Esophagus (tissue), 2 donors: ENCODE measurements around the gene FANCC. TPM values are rescaled to one million over a fixed set of nuclear protein-coding genes. Genes with fewer than 3 reads are reported as not detected.

Experiments used
- H3K27ac ChIP-seq, 2 donors: one replicate each; pipeline ENCODE4 v1.5.1; 2013; ENCODE audit warnings: low read depth in 2 of 2, mild to moderate bottlenecking in 2 of 2, inconsistent platforms in 1 of 2, low read length in 1 of 2, moderate library complexity in 1 of 2
- H3K27me3 ChIP-seq, 2 donors: one replicate each; pipeline ENCODE4 v1.6.1; 2013; ENCODE audit warnings: low read length in 2 of 2, control low read depth in 1 of 2, mild to moderate bottlenecking in 1 of 2; ENCODE audit not compliant: insufficient read depth in 2 of 2, control insufficient read depth in 1 of 2
- H3K36me3 ChIP-seq, 2 donors: one replicate each; pipeline ENCODE4 v1.6.1; 2013; ENCODE audit warnings: low read length in 1 of 2; ENCODE audit not compliant: control insufficient read depth in 2 of 2, insufficient read depth in 2 of 2
- H3K4me1 ChIP-seq, 2 donors: one replicate each; pipeline ENCODE4 v1.6.1; 2013; ENCODE audit warnings: low read length in 1 of 2; ENCODE audit not compliant: control insufficient read depth in 2 of 2, insufficient read depth in 2 of 2
- H3K4me3 ChIP-seq, 2 donors: one replicate each; pipeline ENCODE4 v1.5.1; 2013; ENCODE audit warnings: low read length in 2 of 2, mild to moderate bottlenecking in 2 of 2, low read depth in 1 of 2, moderate library complexity in 1 of 2
- H3K9me3 ChIP-seq, 2 donors: one replicate each; pipeline ENCODE4 v1.6.1; 2013; ENCODE audit warnings: mild to moderate bottlenecking in 2 of 2, low read depth in 1 of 2, low read length in 1 of 2, moderate library complexity in 1 of 2; ENCODE audit not compliant: control insufficient read depth in 2 of 2, insufficient read depth in 1 of 2
- WGBS, 2 donors: extraction: QIAGEN DNeasy Blood & Tissue Kit; methylation state at CpG; one replicate each; pipeline ENCODE4 v1.1.7; 2013; 5-methylcytosine and 5-hydroxymethylcytosine counted together
- polyA plus RNA-seq, 2 donors: library from polyadenylated mRNA; stranded (reverse); fragments of 200-250 nt; gene quantifications; one replicate each; pipeline ENCODE4 v1.2.3, GENCODE V29; 2013
- donor health status: healthy with polysubstance abuse.
- donor health status: Bipolar disorder and iron deficiency.

The FANCC gene
- polyA plus RNA-seq, 2 donors = 2.5 to 3.6 TPM

DNA sequence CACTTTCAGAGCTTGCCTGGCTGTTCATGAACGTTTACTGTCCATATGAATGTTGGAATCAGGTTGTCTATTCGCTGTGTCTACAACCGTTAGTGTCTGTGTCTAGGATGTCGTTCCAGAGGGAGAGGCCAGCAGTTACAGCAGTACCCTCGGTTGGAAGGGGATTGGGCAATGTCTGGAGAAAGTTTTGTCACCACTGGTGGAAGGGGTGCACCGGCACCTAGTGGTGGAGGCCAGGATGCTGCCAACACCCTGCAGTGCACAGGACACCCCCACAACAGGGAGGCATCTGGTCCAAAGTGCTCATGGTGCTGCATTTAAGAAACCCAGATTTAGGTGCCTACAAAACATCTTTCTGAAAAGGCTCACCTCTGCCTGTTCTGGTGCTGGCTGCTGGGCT lies 220.7 kb downstream of the FANCC start:
- no peak overlapping the region for H3K4me3 ChIP-seq
- peaks cover 14 to 37% of the 10 kb centered on the region in 2 donors for H3K4me1 ChIP-seq
- H3K9me3 ChIP-seq = no peaks in the 10 kb centered on the region
- H3K27me3 ChIP-seq = no peaks in the 10 kb centered on the region
- H3K27ac ChIP-seq = no peak overlapping the region
- 72 to 76% methylated on average over 6 of the region's 6 CpGs for WGBS, 2 donors
- H3K36me3 ChIP-seq = peaks cover 0 to 8% of the 10 kb centered on the region in 2 donors

DNA sequence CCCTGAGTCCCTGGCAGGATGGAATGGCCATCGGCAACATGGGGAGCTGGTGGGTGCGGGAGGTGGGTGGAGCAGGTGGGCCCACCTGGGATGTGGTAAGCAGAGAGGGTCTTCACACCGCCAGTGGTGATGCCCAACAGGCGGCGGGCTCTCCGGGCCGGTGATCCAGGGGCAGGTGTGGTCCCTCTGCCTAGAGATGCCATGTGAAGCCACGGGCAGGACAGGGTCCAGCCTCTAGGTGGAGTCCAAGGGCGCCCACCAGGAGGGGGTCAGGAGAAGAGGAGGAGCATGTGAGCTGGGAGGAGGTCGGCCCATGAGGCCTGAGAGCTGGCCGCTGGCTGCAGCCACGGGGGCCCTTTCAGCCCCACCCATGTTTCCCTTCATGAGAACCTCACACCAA lies 221.1 kb downstream of the FANCC start:
- Histone ChIP-seq H3K9me3 (no peaks in the 10 kb centered on the region), H3K27me3 (no peaks in the 10 kb centered on the region), H3K4me3 (no peak overlapping the region), H3K27ac (peak overlapping the region in 1 of 2 donors; percentile 11), H3K4me1 (peaks cover 16 to 37% of the 10 kb centered on the region in 2 donors), H3K36me3 (peaks cover 0 to 8% of the 10 kb centered on the region in 2 donors)
- WGBS, 2 donors = 96% methylated on average over 12 of the region's 12 CpGs

DNA sequence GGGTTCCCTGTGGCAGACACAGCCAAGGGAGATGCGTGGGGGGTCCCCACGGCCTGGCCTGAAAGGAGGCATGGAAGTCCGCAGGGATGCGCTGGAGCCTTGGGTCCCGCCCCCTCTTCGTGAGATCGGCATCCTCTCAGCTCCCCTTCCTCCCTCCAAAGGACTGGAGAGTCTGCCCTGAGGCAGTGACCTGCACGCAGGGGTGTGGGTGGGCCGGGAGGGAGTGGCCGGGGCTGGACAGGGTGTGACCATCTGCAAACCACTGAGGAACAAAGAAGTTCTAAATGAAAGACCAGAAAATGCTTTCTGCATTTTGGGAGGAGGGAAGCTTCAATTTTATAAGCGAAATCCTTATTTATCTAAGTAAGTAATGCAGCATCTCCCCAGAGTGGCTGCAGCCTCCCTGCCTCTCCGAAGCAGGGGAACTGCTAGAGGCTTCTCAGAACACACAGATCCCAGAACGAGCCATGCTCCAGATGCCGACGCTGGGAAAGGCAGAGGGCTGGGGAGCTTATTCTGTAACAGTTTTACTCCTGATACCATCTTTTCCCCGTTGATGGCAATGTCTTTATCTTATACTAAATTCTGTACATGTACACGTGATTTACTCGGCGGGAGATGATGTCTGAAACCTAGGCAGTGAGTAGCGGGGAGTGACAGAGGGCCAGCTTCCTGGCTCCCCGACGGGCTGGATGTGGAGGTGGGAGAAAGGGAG lies 221.7 kb downstream of the FANCC start:
- Histone ChIP-seq H3K9me3 (no peaks in the 10 kb centered on the region), H3K36me3 (peaks cover 0 to 8% of the 10 kb centered on the region in 2 donors), H3K4me1 (peaks cover 20 to 39% of the 10 kb centered on the region in 2 donors), H3K27me3 (no peaks in the 10 kb centered on the region), H3K4me3 (no peak overlapping the region), H3K27ac (peak overlapping the region; percentile 27 to 56)
- 77 to 79% methylated on average over 22 of the region's 22 CpGs for WGBS, 2 donors

DNA sequence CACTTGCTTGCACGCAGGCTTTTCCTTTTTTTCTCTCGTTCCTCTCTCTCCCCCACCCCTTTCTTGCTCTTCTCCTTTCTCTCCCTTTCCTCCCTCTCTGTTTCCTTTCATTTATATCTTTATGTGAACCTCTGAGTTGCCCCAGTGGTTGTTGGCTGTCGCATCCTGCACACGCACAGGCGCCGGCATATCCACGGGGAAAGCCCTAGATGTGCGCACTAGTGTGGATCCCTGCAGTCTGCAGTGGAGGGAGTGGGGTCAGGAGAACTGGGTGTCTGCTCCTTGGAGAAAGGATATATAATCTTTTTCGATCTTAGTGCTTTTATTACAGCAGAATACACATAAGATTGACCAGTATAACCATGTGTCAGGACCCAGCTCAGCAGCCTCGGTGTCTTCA lies 223.5 kb downstream of the FANCC start:
- Histone ChIP-seq H3K27ac (peak overlapping the region in 1 of 2 donors; percentile 51), H3K36me3 (peaks cover 0 to 12% of the 10 kb centered on the region in 2 donors), H3K9me3 (no peaks in the 10 kb centered on the region), H3K27me3 (no peaks in the 10 kb centered on the region), H3K4me3 (no peak overlapping the region), H3K4me1 (peaks cover 22 to 43% of the 10 kb centered on the region in 2 donors)
- 81 to 89% methylated on average over 10 of the region's 10 CpGs for WGBS, 2 donors

DNA sequence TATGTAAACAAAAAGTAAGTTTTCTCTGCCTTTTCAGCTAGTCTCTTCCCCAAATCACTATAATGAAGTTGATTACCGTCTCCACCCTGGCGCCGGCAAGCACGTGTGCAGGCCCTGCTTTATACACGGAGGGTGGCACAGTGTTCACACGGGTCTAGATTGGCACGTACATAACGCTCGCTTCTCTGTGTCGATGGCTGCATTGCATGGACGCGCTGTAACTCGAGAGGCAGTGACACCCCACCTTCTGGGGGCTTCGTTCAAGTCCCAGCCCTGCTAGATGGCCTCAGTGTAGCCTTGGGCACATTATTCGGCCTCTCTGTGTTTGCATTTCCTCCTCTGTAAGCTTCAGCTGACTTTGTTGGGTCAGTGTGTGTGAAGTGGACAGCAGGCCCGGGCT lies 223.9 kb downstream of the FANCC start:
- Histone ChIP-seq H3K9me3 (no peaks in the 10 kb centered on the region), H3K36me3 (peaks cover 0 to 15% of the 10 kb centered on the region in 2 donors), H3K4me1 (peaks cover 22 to 47% of the 10 kb centered on the region in 2 donors), H3K27ac (peak overlapping the region; percentile 34 to 94), H3K4me3 (no peak overlapping the region), H3K27me3 (no peaks in the 10 kb centered on the region)
- WGBS, 2 donors = 82 to 83% methylated on average over 16 of the region's 16 CpGs

DNA sequence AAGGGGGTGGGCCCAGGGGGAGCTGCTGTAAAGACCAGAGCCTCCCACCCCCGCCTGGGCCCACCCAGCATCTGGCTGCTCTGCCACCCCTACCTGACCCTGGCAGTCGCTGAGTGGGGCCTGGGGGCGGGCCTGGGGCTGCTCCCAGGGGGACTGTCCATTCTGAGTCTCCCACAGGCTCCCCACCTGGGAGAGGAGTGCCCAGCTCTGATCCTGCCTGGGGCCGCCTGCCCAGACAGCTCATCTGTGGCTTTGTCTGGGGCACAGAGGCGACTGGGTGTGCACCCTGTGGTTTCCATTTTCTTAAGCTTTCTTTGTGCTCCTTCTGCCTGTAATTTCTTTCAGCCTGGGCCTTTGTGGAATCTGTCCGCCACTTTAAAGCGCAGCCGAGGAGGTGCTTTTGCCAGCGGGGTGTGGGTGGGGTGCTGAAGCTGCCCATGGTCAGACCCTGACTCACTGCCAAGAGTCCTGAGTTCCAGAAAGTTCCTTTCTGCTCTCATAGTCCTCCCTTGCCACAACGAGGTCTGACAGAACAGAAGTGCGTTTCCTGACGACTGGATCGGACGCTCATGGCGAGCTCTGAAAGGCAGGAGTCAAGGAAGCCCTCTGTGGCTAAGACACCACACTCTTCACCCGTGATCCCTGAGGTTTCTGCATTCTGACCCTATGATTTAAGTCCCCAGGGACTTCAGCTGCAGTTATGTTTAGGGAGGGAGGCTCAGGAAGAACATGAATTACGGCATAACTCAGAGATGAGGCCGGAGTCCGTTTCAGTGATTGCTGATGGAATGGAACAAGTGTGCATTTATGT lies 225.0 kb downstream of the FANCC start:
- H3K4me3 ChIP-seq = no peak overlapping the region

DNA sequence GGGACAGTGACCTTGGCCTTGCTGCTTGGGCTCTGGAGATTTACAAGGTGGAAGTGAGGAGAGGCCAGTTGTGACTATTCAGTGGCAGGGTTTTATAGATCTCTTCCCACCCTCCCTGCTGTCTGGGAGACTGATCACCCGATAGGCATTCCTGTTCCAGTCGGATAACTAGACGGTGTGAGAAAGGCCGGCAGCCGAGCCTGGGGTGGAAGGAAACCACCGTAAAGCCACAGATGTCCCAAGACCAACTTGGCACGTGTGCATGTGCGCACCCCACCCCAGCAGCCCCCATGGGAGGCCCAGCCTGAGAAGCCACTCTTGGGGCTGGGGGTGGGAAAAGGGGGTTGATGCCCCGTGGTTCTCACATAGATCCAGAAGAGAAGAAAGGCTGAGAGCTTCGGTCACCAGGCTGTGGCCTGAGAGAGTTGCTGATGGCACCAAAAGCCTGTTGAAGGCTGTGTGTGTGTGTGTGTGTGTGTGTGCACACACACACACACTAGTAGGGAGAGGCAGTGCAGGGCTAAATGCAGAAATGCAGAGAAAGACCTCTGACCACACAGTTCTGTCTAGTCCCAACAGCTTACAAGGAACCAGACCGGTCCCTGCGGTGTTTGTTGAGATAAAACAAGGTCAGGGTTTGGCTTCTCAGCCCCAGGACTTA lies 225.8 kb downstream of the FANCC start:
- H3K36me3 ChIP-seq = peaks cover 0 to 9% of the 10 kb centered on the region in 2 donors

More for the DNA sequence above, 225.0 kb downstream of the FANCC start:
- WGBS, 2 donors = 30 to 42% methylated on average over 19 of the region's 19 CpGs
- Histone ChIP-seq H3K27me3 (no peaks in the 10 kb centered on the region), H3K4me1 (peaks cover 19 to 52% of the 10 kb centered on the region in 2 donors), H3K9me3 (no peaks in the 10 kb centered on the region), H3K36me3 (peaks cover 0 to 15% of the 10 kb centered on the region in 2 donors), H3K27ac (peak overlapping the region; percentile 88 to 94)

DNA sequence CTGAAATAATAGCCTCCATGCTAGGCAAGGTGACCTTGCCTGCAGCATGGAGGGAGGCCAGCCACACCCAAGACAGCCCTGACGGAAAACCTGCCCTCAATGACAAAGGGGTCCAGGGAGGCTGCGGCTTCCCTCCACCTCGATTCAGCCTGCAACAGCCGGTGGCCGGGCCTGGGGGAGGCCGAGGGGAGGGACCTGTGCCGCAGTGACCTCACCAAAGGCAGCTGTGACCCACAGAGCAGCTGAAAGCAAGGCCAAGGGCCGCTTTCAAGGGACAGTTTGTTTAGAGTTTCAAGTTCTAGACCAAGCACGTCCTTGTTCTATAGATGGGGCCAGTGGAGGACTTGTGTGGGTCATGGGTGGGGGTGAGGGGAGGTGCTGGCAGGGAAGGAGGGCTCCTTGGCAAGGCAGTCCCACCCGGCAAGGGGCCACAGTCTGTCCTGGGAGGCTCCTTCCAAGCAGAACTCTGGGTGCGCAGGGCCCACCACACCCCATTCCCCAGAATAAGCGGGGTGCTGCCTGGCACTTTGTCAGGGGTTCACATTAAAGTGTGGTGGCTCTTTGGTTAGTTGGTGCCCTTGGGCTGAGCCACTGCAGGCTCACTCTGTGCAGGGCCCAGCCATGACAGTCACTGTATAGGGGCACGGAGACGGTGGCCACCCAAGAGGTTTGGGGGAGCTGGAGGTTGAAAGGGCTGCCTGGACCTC lies 226.5 kb downstream of the FANCC start:
- H3K36me3 ChIP-seq = peaks cover 0 to 14% of the 10 kb centered on the region in 2 donors
- 43 to 54% methylated on average over 14 of the region's 14 CpGs for WGBS, 2 donors
- H3K27ac ChIP-seq = peak overlapping the region; percentile 88 to 94

More for the DNA sequence above, 225.8 kb downstream of the FANCC start:
- Histone ChIP-seq H3K27me3 (no peaks in the 10 kb centered on the region), H3K4me1 (peaks cover 19 to 53% of the 10 kb centered on the region in 2 donors), H3K27ac (peak overlapping the region; percentile 88 to 94), H3K9me3 (no peaks in the 10 kb centered on the region), H3K4me3 (no peak overlapping the region)
- 25 to 35% methylated on average over 12 of the region's 12 CpGs for WGBS, 2 donors

More for the DNA sequence above, 226.5 kb downstream of the FANCC start:
- peaks cover 19 to 52% of the 10 kb centered on the region in 2 donors for H3K4me1 ChIP-seq
- H3K4me3 ChIP-seq = no peak overlapping the region
- no peaks in the 10 kb centered on the region for H3K9me3 ChIP-seq
- H3K27me3 ChIP-seq = no peaks in the 10 kb centered on the region
